H9 (cell line): ENCODE measurements around the gene SP6. TPM values are rescaled to one million over a fixed set of nuclear protein-coding genes. Genes with fewer than 3 reads are reported as not detected.

Experiments used
- DNase-seq: peaks from one replicate; pipeline ENCODE4 v3.0.0-alpha.2; 2017
- H2AFZ ChIP-seq: one replicate; pipeline ENCODE4 v1.6.1; 2013; ENCODE audit warnings: mild to moderate bottlenecking, low read length, control low read depth, moderate library complexity
- H2AK5ac ChIP-seq: 2 replicates; pipeline ENCODE4 v1.6.1; 2013; ENCODE audit warnings: low read length, control low read depth, mixed read lengths; ENCODE audit not compliant: insufficient read length
- H2BK120ac ChIP-seq: one replicate; pipeline ENCODE4 v1.6.1; 2013; ENCODE audit warnings: low read depth, mild to moderate bottlenecking, low read length, control low read depth, inconsistent platforms; ENCODE audit not compliant: poor library complexity, severe bottlenecking
- H2BK12ac ChIP-seq: 2 replicates; pipeline ENCODE4 v1.6.1; 2013; ENCODE audit warnings: low read length, control low read depth, mixed read lengths, low read depth; ENCODE audit not compliant: insufficient read length
- H2BK15ac ChIP-seq: 2 replicates; pipeline ENCODE4 v1.6.1; 2013; ENCODE audit warnings: low read depth, low read length, control low read depth
- H2BK20ac ChIP-seq: one replicate; pipeline ENCODE4 v1.6.1; 2013; ENCODE audit warnings: low read depth, mild to moderate bottlenecking, low read length, control low read depth, inconsistent platforms; ENCODE audit not compliant: poor library complexity, severe bottlenecking
- H2BK5ac ChIP-seq: 2 replicates; pipeline ENCODE4 v1.6.1; 2013; ENCODE audit warnings: low read length, control low read depth, mixed read lengths; ENCODE audit not compliant: insufficient read length
- H3K14ac ChIP-seq: 2 replicates; pipeline ENCODE4 v1.6.1; 2013; ENCODE audit warnings: low read length, control low read depth; ENCODE audit not compliant: insufficient read depth
- H3K18ac ChIP-seq: 2 replicates; pipeline ENCODE4 v1.6.1; 2013; ENCODE audit warnings: low read depth, mild to moderate bottlenecking, mixed read lengths, low read length, control low read depth; ENCODE audit not compliant: insufficient read length
- H3K23ac ChIP-seq: 2 replicates; pipeline ENCODE4 v1.6.1; 2013; ENCODE audit warnings: low read length, control low read depth, mixed read lengths, low read depth; ENCODE audit not compliant: insufficient read length
- H3K23me2 ChIP-seq: 2 replicates; pipeline ENCODE4 v1.6.1; 2013; ENCODE audit warnings: low read depth, mild to moderate bottlenecking, mixed read lengths, low read length, control low read depth; ENCODE audit not compliant: insufficient read length, poor library complexity, severe bottlenecking
- H3K27ac ChIP-seq: 2 replicates; pipeline ENCODE4 v1.5.1; 2013; ENCODE audit warnings: low read length, control low read depth, mixed read lengths, low read depth; ENCODE audit not compliant: insufficient read length
- H3K27me3 ChIP-seq: 2 replicates; pipeline ENCODE4 v1.6.1; 2013; ENCODE audit warnings: low read length, control low read depth, inconsistent platforms; ENCODE audit not compliant: insufficient read depth
- H3K4ac ChIP-seq: 2 replicates; pipeline ENCODE4 v1.6.1; 2013; ENCODE audit warnings: low read depth, mild to moderate bottlenecking, control low read depth, inconsistent platforms, low read length, moderate library complexity
- H3K4me1 ChIP-seq: 2 replicates; pipeline ENCODE4 v1.6.1; 2013; ENCODE audit warnings: low read length, control low read depth, inconsistent platforms; ENCODE audit not compliant: insufficient read depth
- H3K4me2 ChIP-seq: 2 replicates; pipeline ENCODE4 v1.6.1; 2013; ENCODE audit warnings: low read length, control low read depth, mixed read lengths; ENCODE audit not compliant: insufficient read length, insufficient read depth
- H3K56ac ChIP-seq: 2 replicates; pipeline ENCODE4 v1.6.1; 2013; ENCODE audit warnings: low read depth, mild to moderate bottlenecking, mixed read lengths, low read length, control low read depth; ENCODE audit not compliant: insufficient read length
- H3K79me1 ChIP-seq: 2 replicates; pipeline ENCODE4 v1.6.1; 2013; ENCODE audit warnings: low read depth, mild to moderate bottlenecking, moderate library complexity, low read length, control low read depth, inconsistent platforms; ENCODE audit not compliant: insufficient read depth, poor library complexity, severe bottlenecking
- H3K79me2 ChIP-seq: 2 replicates; pipeline ENCODE4 v1.6.1; 2013; ENCODE audit warnings: low read length, control low read depth, inconsistent platforms; ENCODE audit not compliant: insufficient read depth
- H3K9ac ChIP-seq: 2 replicates; pipeline ENCODE4 v1.6.1; 2013; ENCODE audit warnings: low read length, control low read depth, mixed read lengths; ENCODE audit not compliant: insufficient read length; ENCODE audit errors: extremely low read depth
- H3K9me3 ChIP-seq: one replicate; pipeline ENCODE4 v1.6.1; 2013; ENCODE audit warnings: low read depth, low read length, inconsistent platforms; ENCODE audit not compliant: control insufficient read depth
- H3T11ph ChIP-seq: one replicate; pipeline ENCODE4 v1.6.1; 2013; ENCODE audit warnings: mild to moderate bottlenecking, low read length, control low read depth, inconsistent platforms
- H4K20me1 ChIP-seq: one replicate; pipeline ENCODE4 v1.6.1; 2013; ENCODE audit not compliant: control insufficient read depth, insufficient read length, insufficient read depth
- H4K5ac ChIP-seq: 2 replicates; pipeline ENCODE4 v1.6.1; 2013; ENCODE audit warnings: low read depth, mild to moderate bottlenecking, mixed read lengths, low read length, control low read depth; ENCODE audit not compliant: insufficient read length
- H4K8ac ChIP-seq: replicated peaks from 2 replicates; pipeline ENCODE4 v1.6.1; 2013; ENCODE audit warnings: low read length, control low read depth, mixed read lengths, low read depth; ENCODE audit not compliant: insufficient read length
- H4K91ac ChIP-seq: 2 replicates; pipeline ENCODE4 v1.6.1; 2013; ENCODE audit warnings: low read depth, mild to moderate bottlenecking, moderate library complexity, mixed read lengths, low read length, control low read depth; ENCODE audit not compliant: insufficient read length
- H3K27ac Mint-ChIP-seq, 3 experiments: 2 replicates in 2 of 3; 3 replicates in 1 of 3; pipeline ENCODE4 v1.8.0; 2020 to 2021; ENCODE audit warnings: mixed read lengths in 3 of 3, mild to moderate bottlenecking in 1 of 3, moderate library complexity in 1 of 3
- H3K27me3 Mint-ChIP-seq: 2 replicates; pipeline ENCODE4 v1.8.0; 2021; ENCODE audit warnings: low read depth, mild to moderate bottlenecking, moderate library complexity, mixed read lengths
- H3K36me3 Mint-ChIP-seq, 3 experiments: 2 replicates in 2 of 3; 3 replicates in 1 of 3; pipeline ENCODE4 v1.8.0; 2020 to 2021; ENCODE audit warnings: low read depth in 3 of 3, mixed read lengths in 3 of 3; ENCODE audit not compliant: insufficient read depth in 1 of 3
- H3K4me1 Mint-ChIP-seq, 2 experiments: 2 replicates each; pipeline ENCODE4 v1.8.0; 2020; ENCODE audit warnings: mixed read lengths in 2 of 2
- H3K4me3 Mint-ChIP-seq, 2 experiments: 2 replicates in 1 of 2; 3 replicates in 1 of 2; pipeline ENCODE4 v1.8.0; 2020 to 2021; ENCODE audit warnings: mild to moderate bottlenecking in 2 of 2, mixed read lengths in 2 of 2, moderate library complexity in 1 of 2
- H3K9me3 Mint-ChIP-seq, 2 experiments: 2 replicates in 1 of 2; 3 replicates in 1 of 2; pipeline ENCODE4 v1.8.0; 2020; ENCODE audit warnings: mild to moderate bottlenecking in 2 of 2, mixed read lengths in 2 of 2, moderate library complexity in 1 of 2
- CTCF ChIP-seq: fragments of 200-600 bp; sonication (generic); conservative IDR thresholded peaks from 3 replicates; pipeline ENCODE4 v1.8.0; 2021; ENCODE audit warnings: antibody characterized with exemption, mild to moderate bottlenecking
- WGBS: extraction: QIAGEN DNeasy Blood & Tissue Kit; methylation state at CpG from one replicate; pipeline ENCODE4 v1.1.7; 2013; ENCODE audit warnings: missing lambda C conversion rate, low lambda C conversion rate, mixed read lengths; ENCODE audit not compliant: insufficient read length; ENCODE audit errors: extremely low coverage; 5-methylcytosine and 5-hydroxymethylcytosine counted together
- total RNA-seq: library from RNA; stranded (reverse); gene quantifications from 2 replicates; pipeline ENCODE4 v1.2.1, GENCODE V29; 2021

Gene SP6
- total RNA-seq, 1 experiment from 2014 or later: 0.90 TPM

- Histone ChIP-seq H2AK5ac (no peak overlapping the region), H3K56ac (no peak overlapping the region), H2BK15ac (no peak overlapping the region), H3T11ph (no peak overlapping the region), H2BK5ac (no peak overlapping the region), H4K8ac (no peak overlapping the region), H3K23ac (no peak overlapping the region), H3K9ac (no peak overlapping the region), H4K91ac (no peak overlapping the region), H3K4me2 (no peak overlapping the region), H3K23me2 (no peaks in the 10 kb centered on the region), H2BK12ac (no peak overlapping the region), H3K18ac (no peak overlapping the region), H3K4me1 (peaks cover 3% of the 10 kb centered on the region; the same call in 1 of the 2 replicates), H3K27ac (no peak overlapping the region), H2BK20ac (no peak overlapping the region), H3K79me1 (no peaks in the 10 kb centered on the region), H2BK120ac (no peak overlapping the region), H3K9me3 (no peaks in the 10 kb centered on the region), H3K27me3 (no peaks in the 10 kb centered on the region; the same call in 1 of the 2 replicates), H4K20me1 (no peaks in the 10 kb centered on the region), H4K5ac (no peak overlapping the region), H2AFZ (no peak overlapping the region), H3K79me2 (no peaks in the 10 kb centered on the region), H3K14ac (no peak overlapping the region; the same call in 1 of the 2 replicates), H3K4ac (no peak overlapping the region)
- Mint-ChIP-seq H3K4me1 (peaks cover 25 to 35% of the 10 kb centered on the region in 2 experiments), H3K27me3 (peaks cover 27% of the 10 kb centered on the region), H3K36me3 (no peaks in the 10 kb centered on the region), H3K9me3 (no peaks in the 10 kb centered on the region), H3K4me3 (no peak overlapping the region; a peak in 1 of 5 replicates), H3K27ac (no peak overlapping the region)
- WGBS: no CpG with 5 or more reads among the region's 9 CpGs
- no peak for DNase-seq
- TF ChIP-seq CTCF: no peak
Observed at GRCh38 chr17:47882695-47883588, 32.0 kb upstream of the SP6 start.
